Endothelial cell of umbilical vein (primary cell): ENCODE results near the gene KCNJ13.

Experiments used
- CTCF ChIP-seq, 2 donors: IDR thresholded peaks; 1 replicate in 1 of 2; 2 replicates in 1 of 2; pipeline ENCODE4 v1.5.1; 2011; ENCODE audit warnings: low read length in 2 of 2, mild to moderate bottlenecking in 2 of 2, moderate library complexity in 2 of 2, control low read depth in 1 of 2, inconsistent platforms in 1 of 2, low read depth in 1 of 2; ENCODE audit not compliant: insufficient read depth in 1 of 2; ENCODE audit errors: extremely low read depth in 1 of 2
- POLR2A ChIP-seq: IDR thresholded peaks from 2 replicates; pipeline ENCODE4 v1.6.1; 2012; ENCODE audit warnings: low read depth, mild to moderate bottlenecking, control low read depth, low read length

GRCh38 chr2:232779934-232780333, 3.6 kb upstream of the KCNJ13 start:
- TF ChIP-seq CTCF (IDR thresholded peaks at IDR 0.05; ENCODE audit: extremely low read depth in 1 of 2, insufficient read depth in 1 of 2, low read depth in 1 of 2, low read length in 2 of 2) (no peak), POLR2A (no peak)
